SK-N-SH treated with all-trans-retinoic acid at 6 μM for 48 hours (cell line): ENCODE data around the gene ATRNL1.

Source experiments
- ATAC-seq: fragments of 200-7000 bp; cut with Tn5 transposase; 3 replicates; pipeline ENCODE4 v1.9.1; 2020; ENCODE audit warnings: mild to moderate bottlenecking, moderate library complexity
- ARNTL ChIP-seq: fragments of 450-650 bp; formaldehyde crosslinking; IDR thresholded peaks from 2 replicates; pipeline ENCODE4 v1.5.0; 2020; ENCODE audit warnings: low read depth, mild to moderate bottlenecking, moderate library complexity, borderline replicate concordance
- BACH2 ChIP-seq: fragments of 250-450 bp; sonication (Bioruptor Pico); IDR thresholded peaks from 2 replicates; pipeline ENCODE4 v1.9.0; 2021; ENCODE audit warnings: mild to moderate bottlenecking, borderline replicate concordance
- CREB5 ChIP-seq: fragments of 250-450 bp; sonication (Bioruptor Pico); IDR thresholded peaks from 2 replicates; pipeline ENCODE4 v1.5.1; 2020; ENCODE audit warnings: low read depth, mild to moderate bottlenecking, moderate library complexity
- CSDC2 ChIP-seq: fragments of 250-450 bp; sonication (Bioruptor Pico); IDR thresholded peaks from 2 replicates; pipeline ENCODE4 v1.5.0; 2020; ENCODE audit warnings: mild to moderate bottlenecking, moderate library complexity
- CSRNP3 ChIP-seq: fragments of 250-450 bp; sonication (Bioruptor Pico); IDR thresholded peaks from 2 replicates; pipeline ENCODE4 v1.5.1; 2021; ENCODE audit warnings: mild to moderate bottlenecking, moderate library complexity
- ESRRG ChIP-seq: fragments of 250-450 bp; sonication (Bioruptor Pico); IDR thresholded peaks from 2 replicates; pipeline ENCODE4 v1.6.1; 2021; ENCODE audit warnings: mild to moderate bottlenecking
- ISL1 ChIP-seq: fragments of 250-450 bp; sonication (Bioruptor Pico); IDR thresholded peaks from 2 replicates; pipeline ENCODE4 v2.1.2; 2022; ENCODE audit warnings: mild to moderate bottlenecking, moderate library complexity
- PPARA ChIP-seq: fragments of 250-450 bp; sonication (Bioruptor Pico); IDR thresholded peaks from 2 replicates; pipeline ENCODE4 v1.5.0; 2020; ENCODE audit warnings: mild to moderate bottlenecking, borderline replicate concordance
- RARB ChIP-seq: fragments of 250-450 bp; sonication (Bioruptor Pico); IDR thresholded peaks from 2 replicates; pipeline ENCODE4 v1.8.0; 2021; ENCODE audit warnings: mild to moderate bottlenecking, moderate library complexity
- SNAI2 ChIP-seq: fragments of 250-450 bp; sonication (Bioruptor Pico); IDR thresholded peaks from 2 replicates; pipeline ENCODE4 v1.5.0; 2020; ENCODE audit warnings: mild to moderate bottlenecking, moderate library complexity
- TCF4 ChIP-seq: fragments of 250-450 bp; sonication (Bioruptor Pico); IDR thresholded peaks from 2 replicates; pipeline ENCODE4 v1.8.0; 2021; ENCODE audit warnings: mild to moderate bottlenecking, moderate library complexity, borderline replicate concordance
- TOX ChIP-seq: fragments of 250-450 bp; sonication (Bioruptor Pico); IDR thresholded peaks from 2 replicates; pipeline ENCODE4 v1.8.0; 2021; ENCODE audit warnings: mild to moderate bottlenecking, moderate library complexity, borderline replicate concordance
- TSHZ2 ChIP-seq: fragments of 250-450 bp; sonication (Bioruptor Pico); IDR thresholded peaks from 2 replicates; pipeline ENCODE4 v1.5.0; 2020; ENCODE audit warnings: mild to moderate bottlenecking, moderate library complexity
- ZC3H10 ChIP-seq: fragments of 250-450 bp; sonication (Bioruptor Pico); IDR thresholded peaks from 2 replicates; pipeline ENCODE4 v1.5.1; 2021; ENCODE audit warnings: mild to moderate bottlenecking, moderate library complexity
- ZFP30 ChIP-seq: fragments of 450-650 bp; formaldehyde crosslinking; IDR thresholded peaks from 2 replicates; pipeline ENCODE4 v1.5.0; 2022; ENCODE audit warnings: mild to moderate bottlenecking, moderate library complexity
- ZNF70 ChIP-seq: fragments of 450-650 bp; formaldehyde crosslinking; IDR thresholded peaks from 2 replicates; pipeline ENCODE4 v1.5.0; 2020; ENCODE audit warnings: mild to moderate bottlenecking, moderate library complexity
- ZNF8 ChIP-seq: fragments of 450-650 bp; formaldehyde crosslinking; IDR thresholded peaks from 2 replicates; pipeline ENCODE4 v1.5.0; 2020; ENCODE audit warnings: mild to moderate bottlenecking, moderate library complexity
- TF ChIP-seq, protein P1 (sequence below): fragments of 250-450 bp; sonication (Bioruptor Pico); IDR thresholded peaks from 2 replicates; pipeline ENCODE4 v1.8.0; 2021; ENCODE audit warnings: low read depth, mild to moderate bottlenecking, moderate library complexity, borderline replicate concordance

The ATRNL1 gene

DNA sequence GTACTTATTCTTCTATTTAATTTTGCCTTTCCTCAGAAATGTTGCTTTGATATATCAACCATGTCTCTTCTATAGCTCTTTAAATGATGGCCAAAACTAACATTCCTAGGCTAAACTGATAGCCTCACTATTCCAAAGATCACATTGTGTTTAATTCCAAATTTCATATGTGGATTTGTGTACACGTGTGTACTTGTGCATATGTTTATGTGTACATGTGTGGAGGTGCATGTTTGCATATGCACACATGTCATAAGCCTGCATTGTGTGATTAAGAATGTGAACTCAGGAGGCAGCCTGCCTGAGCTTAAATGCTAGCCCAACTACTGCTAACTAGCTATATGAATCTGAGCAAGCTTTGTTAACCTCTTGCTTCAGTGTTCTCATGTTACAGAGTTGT lies 753.4 kb downstream of the ATRNL1 start:
- ATAC-seq, result no peak
- TF ChIP-seq CREB5 (CRISPR knock-in tag) (no peak), PPARA (CRISPR knock-in tag) (no peak), TCF4 (no peak), SNAI2 (CRISPR knock-in tag) (no peak), ARNTL (no peak), ZC3H10 (no peak), TSHZ2 (CRISPR knock-in tag) (no peak), ZFP30 (CRISPR knock-in tag) (no peak), ZNF8 (CRISPR knock-in tag) (no peak), RARB (CRISPR knock-in tag) (no peak), BACH2 (CRISPR knock-in tag) (no peak), ESRRG (CRISPR knock-in tag) (no peak), ZNF70 (CRISPR knock-in tag) (no peak), TOX (no peak), CSRNP3 (CRISPR knock-in tag) (no peak), CSDC2 (CRISPR knock-in tag) (no peak)
- TF ChIP-seq, protein P1, sequence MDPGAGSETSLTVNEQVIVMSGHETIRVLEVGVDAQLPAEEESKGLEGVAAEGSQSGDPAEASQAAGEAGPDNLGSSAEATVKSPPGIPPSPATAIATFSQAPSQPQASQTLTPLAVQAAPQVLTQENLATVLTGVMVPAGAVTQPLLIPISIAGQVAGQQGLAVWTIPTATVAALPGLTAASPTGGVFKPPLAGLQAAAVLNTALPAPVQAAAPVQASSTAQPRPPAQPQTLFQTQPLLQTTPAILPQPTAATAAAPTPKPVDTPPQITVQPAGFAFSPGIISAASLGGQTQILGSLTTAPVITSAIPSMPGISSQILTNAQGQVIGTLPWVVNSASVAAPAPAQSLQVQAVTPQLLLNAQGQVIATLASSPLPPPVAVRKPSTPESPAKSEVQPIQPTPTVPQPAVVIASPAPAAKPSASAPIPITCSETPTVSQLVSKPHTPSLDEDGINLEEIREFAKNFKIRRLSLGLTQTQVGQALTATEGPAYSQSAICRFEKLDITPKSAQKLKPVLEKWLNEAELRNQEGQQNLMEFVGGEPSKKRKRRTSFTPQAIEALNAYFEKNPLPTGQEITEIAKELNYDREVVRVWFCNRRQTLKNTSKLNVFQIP, result no peak
- TF ChIP-seq, all 23 proteins: peak for 0

- ATAC-seq, result no peak
- TF ChIP-seq PPARA (CRISPR knock-in tag) (no peak), ISL1 (CRISPR knock-in tag) (peak; percentile 86), CSRNP3 (CRISPR knock-in tag) (no peak)
Measured at GRCh38 chr10:115849197-115849596, 756.0 kb downstream of the ATRNL1 start.

- no peak for ATAC-seq
- TF ChIP-seq ZNF8 (CRISPR knock-in tag), result no peak
- no peak for TF ChIP-seq CREB5 (CRISPR knock-in tag)
- no peak for TF ChIP-seq RARB (CRISPR knock-in tag)
- TF ChIP-seq CSRNP3 (CRISPR knock-in tag), result no peak
- TF ChIP-seq SNAI2 (CRISPR knock-in tag), result no peak
- no peak for TF ChIP-seq BACH2 (CRISPR knock-in tag)
- TF ChIP-seq ESRRG (CRISPR knock-in tag), result no peak
- no peak for TF ChIP-seq ARNTL
- TF ChIP-seq, all 23 proteins: peak for 0
Measured at GRCh38 chr10:115850666-115851065, 757.5 kb downstream of the ATRNL1 start.
